HG03060 (cell line): Measurements from ENCODE around the gene KLHL8.

ENCODE experiments used
- ATAC-seq: cut with Tn5 transposase; IDR thresholded peaks from one replicate; pipeline ENCODE4 v1.9.1; 2021; ENCODE audit warnings: low read depth, moderate number of reproducible peaks; ENCODE audit not compliant: unreplicated experiment

Gene KLHL8

GRCh38 chr4:87128006-87128705 lies 92.3 kb downstream of the KLHL8 start:
- no peak for ATAC-seq

DNA sequence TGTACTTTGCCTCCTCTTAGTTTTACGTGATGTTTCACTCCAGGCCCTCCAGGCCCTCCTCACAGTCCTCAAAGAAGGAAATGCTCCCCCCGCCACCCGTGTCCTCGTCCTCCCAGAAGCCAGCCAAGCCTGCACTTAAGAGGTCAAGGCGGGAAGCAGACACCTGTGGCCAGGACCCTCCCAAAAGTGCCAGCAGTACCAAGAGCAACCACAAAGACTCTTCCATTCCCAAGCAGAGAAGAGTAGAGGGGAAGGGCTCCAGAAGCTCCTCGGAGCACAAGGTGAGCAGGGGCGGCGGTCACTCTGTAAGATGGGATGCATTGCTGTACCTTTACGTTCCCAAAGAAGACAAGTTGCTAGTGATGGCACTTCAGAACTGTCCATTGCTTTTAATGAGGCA lies 94.4 kb downstream of the KLHL8 start:
- no peak for ATAC-seq

- ATAC-seq = no peak
Measured at GRCh38 chr4:87122252-87122651, 98.2 kb downstream of the KLHL8 start.

DNA sequence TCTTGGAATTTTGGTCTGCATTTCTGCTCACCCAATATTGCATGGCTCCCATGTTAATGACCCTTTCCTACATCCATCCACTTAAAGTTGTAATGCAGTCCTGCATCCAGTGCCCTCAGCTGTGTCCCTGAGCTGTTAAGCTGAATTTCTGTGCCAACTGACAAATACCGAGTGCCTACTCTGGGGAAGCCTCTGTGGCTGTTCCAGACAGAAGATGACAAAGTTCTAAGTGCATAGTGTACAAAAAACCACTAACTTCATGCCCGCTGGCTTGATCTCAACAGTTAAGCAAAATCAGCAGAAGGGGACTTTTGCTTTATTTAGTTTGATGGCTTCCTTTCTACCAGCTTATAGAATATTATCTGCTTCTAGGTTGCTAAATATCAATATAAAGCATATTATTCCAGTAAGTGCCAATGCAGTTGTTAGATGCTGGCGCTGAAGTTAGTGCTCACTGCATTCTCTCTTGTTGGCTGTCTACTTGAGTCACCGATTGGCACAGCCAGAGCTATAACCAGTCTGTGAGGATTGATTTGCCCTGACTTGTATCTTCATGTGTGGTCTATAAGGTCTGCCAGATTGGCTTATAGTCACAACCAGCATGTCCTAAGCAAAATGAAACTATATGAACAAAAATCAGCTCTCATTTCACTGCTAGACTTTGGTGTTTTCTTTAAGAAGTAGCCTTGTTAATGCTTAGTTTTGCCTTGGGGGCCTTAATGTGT lies 98.9 kb downstream of the KLHL8 start:
- ATAC-seq = no peak

- no peak for ATAC-seq
Measured at GRCh38 chr4:87120411-87121162, 99.8 kb downstream of the KLHL8 start.

GRCh38 chr4:87120010-87120409 lies 100.4 kb downstream of the KLHL8 start:
- no peak for ATAC-seq

DNA sequence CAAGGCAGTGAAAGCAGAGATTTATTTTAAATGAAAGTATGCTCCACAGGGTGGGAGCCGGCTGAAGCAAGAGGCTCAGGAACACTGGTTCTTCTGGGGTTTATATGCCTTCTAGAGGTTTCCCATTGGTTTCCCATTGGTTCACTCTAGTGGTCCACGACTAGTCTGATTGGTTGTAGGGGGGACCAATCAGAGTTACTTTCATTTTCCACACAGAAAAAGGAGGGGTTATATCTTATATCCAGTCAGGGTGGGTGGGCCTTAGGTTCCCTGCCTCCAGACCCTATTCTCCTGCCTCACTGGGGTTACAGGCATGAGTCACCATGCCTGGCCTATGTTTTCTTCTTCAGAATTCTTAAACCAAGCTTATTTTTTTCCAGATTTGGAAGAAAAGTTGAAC lies 101.6 kb downstream of the KLHL8 start:
- no peak for ATAC-seq

GRCh38 chr4:87118421-87118820 lies 102.0 kb downstream of the KLHL8 start:
- no peak for ATAC-seq

DNA sequence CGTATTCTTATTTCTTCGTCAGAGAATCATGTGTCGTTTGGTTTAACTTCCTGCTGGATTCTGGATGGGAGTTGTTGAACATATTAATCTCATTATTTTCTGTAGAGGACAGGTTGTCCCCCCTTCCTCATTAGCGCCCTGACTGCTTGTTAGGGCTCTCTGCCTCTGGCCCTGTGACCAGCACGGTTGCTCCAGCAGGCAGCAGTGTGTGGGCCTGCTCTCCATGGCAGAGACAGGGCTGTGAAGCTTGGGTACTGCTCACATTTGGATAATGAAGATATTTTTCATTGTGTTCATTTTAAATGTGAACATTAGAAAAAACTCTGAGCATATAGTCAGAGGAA lies 102.7 kb downstream of the KLHL8 start:
- ATAC-seq = no peak

DNA sequence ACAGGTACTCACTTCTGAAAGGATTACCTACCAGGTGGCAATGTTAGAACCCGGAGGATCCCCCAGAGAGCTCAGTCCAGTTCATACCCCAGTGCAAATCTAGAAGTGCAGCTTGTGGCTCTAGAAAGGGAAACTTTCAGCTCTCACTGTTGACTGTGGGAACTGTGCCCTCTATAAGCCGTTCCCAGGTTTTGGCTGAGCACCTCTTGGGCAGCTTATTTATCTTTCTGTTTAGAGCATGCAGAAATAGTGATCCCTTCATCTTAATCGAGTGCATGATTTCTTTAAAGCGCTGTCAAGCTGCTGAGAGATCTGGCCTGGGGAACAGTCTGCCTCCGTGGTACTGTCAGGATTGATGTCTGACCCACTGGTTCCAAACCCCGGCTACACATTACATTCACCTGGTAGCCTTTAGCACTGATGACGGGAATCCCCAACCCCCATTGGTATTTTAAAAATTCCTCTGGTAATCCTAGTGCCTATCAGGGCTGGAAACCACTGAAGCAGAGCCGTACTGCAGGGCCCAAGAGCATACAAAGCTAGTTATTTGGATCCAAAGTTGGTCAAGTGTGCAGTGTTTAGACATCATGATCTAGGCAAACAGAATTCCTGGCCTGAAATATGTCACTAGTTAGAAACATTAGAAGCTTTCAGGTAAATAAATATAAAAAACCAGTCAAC lies 103.2 kb downstream of the KLHL8 start:
- ATAC-seq = no peak

DNA sequence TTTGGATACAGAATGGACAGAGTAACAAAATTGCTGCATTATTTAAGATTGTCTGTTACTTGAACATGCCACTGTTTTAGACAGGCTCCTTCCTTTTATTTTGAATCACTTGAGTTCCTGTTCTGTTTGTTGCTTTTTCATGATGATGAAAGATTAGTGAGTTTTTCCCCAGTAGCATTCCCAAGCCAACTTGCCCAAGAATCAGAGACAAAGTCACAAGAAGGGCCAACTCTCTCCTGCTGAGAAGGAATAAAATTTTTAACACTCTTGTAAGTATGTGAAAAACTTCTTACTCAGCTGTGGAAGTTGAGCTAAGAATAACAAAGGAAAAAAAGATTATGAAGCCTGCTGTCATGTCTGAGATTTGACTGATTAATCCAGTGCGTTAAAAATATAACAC lies 104.2 kb downstream of the KLHL8 start:
- no peak for ATAC-seq

DNA sequence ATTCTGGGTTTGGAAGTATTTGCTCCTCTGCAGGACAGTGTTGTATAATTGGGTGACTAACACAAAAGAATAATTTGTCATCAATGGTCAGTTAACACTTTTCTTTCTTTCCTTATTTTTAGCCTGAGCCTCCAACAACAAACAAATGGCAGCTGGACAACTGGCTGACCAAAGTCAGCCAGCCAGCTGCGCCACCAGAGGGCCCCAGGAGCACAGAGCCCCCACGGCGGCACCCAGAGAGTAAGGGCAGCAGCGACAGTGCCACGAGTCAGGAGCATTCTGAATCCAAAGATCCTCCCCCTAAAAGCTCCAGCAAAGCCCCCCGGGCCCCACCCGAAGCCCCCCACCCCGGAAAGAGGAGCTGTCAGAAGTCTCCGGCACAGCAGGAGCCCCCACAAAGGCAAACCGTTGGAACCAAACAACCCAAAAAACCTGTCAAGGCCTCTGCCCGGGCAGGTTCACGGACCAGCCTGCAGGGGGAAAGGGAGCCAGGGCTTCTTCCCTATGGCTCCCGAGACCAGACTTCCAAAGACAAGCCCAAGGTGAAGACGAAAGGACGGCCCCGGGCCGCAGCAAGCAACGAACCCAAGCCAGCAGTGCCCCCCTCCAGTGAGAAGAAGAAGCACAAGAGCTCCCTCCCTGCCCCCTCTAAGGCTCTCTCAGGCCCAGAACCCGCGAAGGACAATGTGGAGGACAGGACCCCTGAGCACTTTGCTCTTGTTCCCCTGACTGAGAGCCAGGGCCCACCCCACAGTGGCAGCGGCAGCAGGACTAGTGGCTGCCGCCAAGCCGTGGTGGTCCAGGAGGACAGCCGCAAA lies 106.0 kb downstream of the KLHL8 start:
- no peak for ATAC-seq

- ATAC-seq = no peak
Measured at GRCh38 chr4:87112063-87112462, 108.4 kb downstream of the KLHL8 start.
